ENCODE results near the gene ANKFN1. TPM values are rescaled to one million over a fixed set of nuclear protein-coding genes. Genes with fewer than 3 reads are reported as not detected.

Gene ANKFN1
- polyA plus RNA-seq, 2 donors: 0.08 to 0.09 TPM

DNA sequence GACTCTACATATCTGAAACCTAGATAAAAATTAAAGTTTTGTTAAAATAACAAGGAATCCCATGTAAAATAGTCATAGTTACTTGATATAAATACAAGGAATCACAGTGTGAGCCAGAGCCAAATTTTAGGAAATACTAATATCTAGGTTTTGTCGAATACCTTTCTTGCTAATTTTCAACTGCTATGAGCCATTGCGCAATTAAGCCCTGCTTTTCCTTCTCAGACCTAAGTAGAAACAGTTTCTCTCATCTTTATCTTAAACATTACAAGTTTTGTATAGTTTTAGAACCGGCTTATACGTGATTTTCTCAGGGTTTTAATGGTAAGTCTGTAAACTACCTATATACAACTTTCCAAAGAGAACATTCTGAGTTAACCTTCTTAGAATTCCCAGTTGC is 282.9 kb downstream of the ANKFN1 start:
- no peaks in the 10 kb centered on the region for H3K9me3 ChIP-seq (ENCODE audit: control insufficient read depth in 2 of 2, insufficient read depth in 1 of 2, low read depth in 1 of 2, low read length in 1 of 2)
- H3K4me3 ChIP-seq (ENCODE audit: low read depth in 1 of 2, low read length in 2 of 2): no peak overlapping the region
- no peak overlapping the region for H3K27ac ChIP-seq (ENCODE audit: low read depth in 2 of 2, low read length in 1 of 2)
- H3K36me3 ChIP-seq (ENCODE audit: control insufficient read depth in 2 of 2, insufficient read depth in 2 of 2, low read length in 1 of 2): no peaks in the 10 kb centered on the region
- no peaks in the 10 kb centered on the region for H3K27me3 ChIP-seq (ENCODE audit: control insufficient read depth in 1 of 2, insufficient read depth in 2 of 2, low read length in 2 of 2)
- no peaks in the 10 kb centered on the region for H3K4me1 ChIP-seq (ENCODE audit: control insufficient read depth in 2 of 2, insufficient read depth in 2 of 2, low read length in 1 of 2)
- 92 to 95% methylated on average over 4 of the region's 4 CpGs for WGBS, 2 donors

DNA sequence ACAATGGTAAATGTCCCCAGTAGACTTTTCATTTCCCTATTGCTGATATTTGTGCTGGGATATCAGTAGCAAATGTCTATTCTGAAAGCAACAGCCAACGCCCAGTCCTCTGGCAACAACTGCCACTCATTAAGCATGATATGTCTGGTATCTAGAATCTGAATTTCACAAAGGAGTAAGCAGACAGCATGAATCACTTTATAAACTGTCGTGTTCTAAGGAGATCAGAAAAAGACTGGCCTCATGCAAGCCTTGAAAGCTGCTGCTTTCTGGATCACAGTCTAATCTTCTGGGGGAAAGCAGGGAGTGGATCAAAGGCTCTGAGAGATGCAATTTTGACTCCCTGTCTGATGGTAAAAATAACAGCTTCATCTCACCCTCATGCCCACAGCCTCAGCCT is 287.1 kb downstream of the ANKFN1 start:
- no peaks in the 10 kb centered on the region for H3K4me1 ChIP-seq (ENCODE audit: control insufficient read depth in 2 of 2, insufficient read depth in 2 of 2, low read length in 1 of 2)
- WGBS, 2 donors: 18 to 34% methylated on average over 2 of the region's 2 CpGs
- H3K27ac ChIP-seq (ENCODE audit: low read depth in 2 of 2, low read length in 1 of 2): no peak overlapping the region
- no peak overlapping the region for H3K4me3 ChIP-seq (ENCODE audit: low read depth in 1 of 2, low read length in 2 of 2)
- H3K36me3 ChIP-seq (ENCODE audit: control insufficient read depth in 2 of 2, insufficient read depth in 2 of 2, low read length in 1 of 2): no peaks in the 10 kb centered on the region
- H3K27me3 ChIP-seq (ENCODE audit: control insufficient read depth in 1 of 2, insufficient read depth in 2 of 2, low read length in 2 of 2): no peaks in the 10 kb centered on the region
- no peaks in the 10 kb centered on the region for H3K9me3 ChIP-seq (ENCODE audit: control insufficient read depth in 2 of 2, insufficient read depth in 1 of 2, low read depth in 1 of 2, low read length in 1 of 2)

DNA sequence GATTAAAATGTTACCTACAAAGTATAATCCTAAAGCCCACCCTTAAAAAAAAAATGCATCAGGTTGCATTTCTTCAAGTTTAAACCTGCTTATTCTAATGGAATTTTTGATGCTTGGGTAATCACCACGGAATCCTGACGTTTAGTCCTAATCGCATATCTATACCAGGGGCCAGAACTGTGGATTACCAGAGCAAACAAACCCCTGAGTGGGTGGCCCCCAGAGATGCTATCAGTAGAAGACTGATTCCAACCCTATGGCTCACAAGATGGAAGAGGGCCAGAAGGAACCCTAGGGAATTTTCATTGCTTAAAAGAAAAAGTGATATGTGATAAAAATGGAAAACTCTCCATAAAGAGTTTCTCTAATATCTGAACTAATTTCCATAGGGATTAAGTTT is 288.0 kb downstream of the ANKFN1 start:
- no peak overlapping the region for H3K4me3 ChIP-seq (ENCODE audit: low read depth in 1 of 2, low read length in 2 of 2)
- no peaks in the 10 kb centered on the region for H3K4me1 ChIP-seq (ENCODE audit: control insufficient read depth in 2 of 2, insufficient read depth in 2 of 2, low read length in 1 of 2)
- no peaks in the 10 kb centered on the region for H3K27me3 ChIP-seq (ENCODE audit: control insufficient read depth in 1 of 2, insufficient read depth in 2 of 2, low read length in 2 of 2)
- H3K9me3 ChIP-seq (ENCODE audit: control insufficient read depth in 2 of 2, insufficient read depth in 1 of 2, low read depth in 1 of 2, low read length in 1 of 2): no peaks in the 10 kb centered on the region
- H3K36me3 ChIP-seq (ENCODE audit: control insufficient read depth in 2 of 2, insufficient read depth in 2 of 2, low read length in 1 of 2): no peaks in the 10 kb centered on the region
- H3K27ac ChIP-seq (ENCODE audit: low read depth in 2 of 2, low read length in 1 of 2): no peak overlapping the region
- WGBS, 2 donors: 30 to 31% methylated on average over 3 of the region's 3 CpGs

DNA sequence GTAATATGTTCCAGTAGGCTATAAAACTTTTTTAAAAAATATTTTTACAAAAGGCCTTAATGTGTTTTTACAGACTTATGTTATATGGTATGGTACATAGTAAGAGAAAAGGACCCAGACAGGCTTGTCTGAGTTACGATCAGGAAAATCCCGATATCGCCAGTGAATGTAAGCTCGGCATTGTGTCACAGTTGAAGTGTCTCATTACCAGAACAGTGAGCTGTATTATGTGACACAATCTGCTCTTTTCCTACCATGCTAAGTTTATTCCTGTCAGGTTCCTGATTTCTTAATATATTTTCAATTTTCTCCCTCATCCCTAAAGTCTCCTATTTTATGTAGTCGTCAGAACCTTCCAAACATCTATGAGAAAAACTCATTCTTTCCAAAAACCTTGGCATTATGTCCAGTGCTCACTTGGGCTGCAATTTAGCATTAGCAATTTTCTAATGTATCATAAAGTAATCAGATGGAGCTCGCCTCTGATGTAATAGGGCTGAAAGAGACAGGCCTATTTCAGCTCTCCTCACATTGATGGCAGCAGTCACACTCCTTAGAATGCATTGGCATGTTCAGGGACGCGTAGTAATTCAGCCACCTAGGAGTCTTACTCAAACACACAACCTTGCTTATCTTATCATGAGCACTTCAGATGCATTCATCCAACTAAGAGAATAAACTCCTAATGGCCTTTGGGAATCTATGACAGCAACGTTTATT is 292.6 kb downstream of the ANKFN1 start:
- Histone ChIP-seq H3K4me3 (ENCODE audit: low read depth in 1 of 2, low read length in 2 of 2) (no peak overlapping the region), H3K9me3 (ENCODE audit: control insufficient read depth in 2 of 2, insufficient read depth in 1 of 2, low read depth in 1 of 2, low read length in 1 of 2) (no peaks in the 10 kb centered on the region), H3K27ac (ENCODE audit: low read depth in 2 of 2, low read length in 1 of 2) (no peak overlapping the region), H3K36me3 (ENCODE audit: control insufficient read depth in 2 of 2, insufficient read depth in 2 of 2, low read length in 1 of 2) (no peaks in the 10 kb centered on the region), H3K27me3 (ENCODE audit: control insufficient read depth in 1 of 2, insufficient read depth in 2 of 2, low read length in 2 of 2) (no peaks in the 10 kb centered on the region), H3K4me1 (ENCODE audit: control insufficient read depth in 2 of 2, insufficient read depth in 2 of 2, low read length in 1 of 2) (no peaks in the 10 kb centered on the region)
- WGBS, 2 donors: 82% methylated on average over 9 of the region's 9 CpGs

DNA sequence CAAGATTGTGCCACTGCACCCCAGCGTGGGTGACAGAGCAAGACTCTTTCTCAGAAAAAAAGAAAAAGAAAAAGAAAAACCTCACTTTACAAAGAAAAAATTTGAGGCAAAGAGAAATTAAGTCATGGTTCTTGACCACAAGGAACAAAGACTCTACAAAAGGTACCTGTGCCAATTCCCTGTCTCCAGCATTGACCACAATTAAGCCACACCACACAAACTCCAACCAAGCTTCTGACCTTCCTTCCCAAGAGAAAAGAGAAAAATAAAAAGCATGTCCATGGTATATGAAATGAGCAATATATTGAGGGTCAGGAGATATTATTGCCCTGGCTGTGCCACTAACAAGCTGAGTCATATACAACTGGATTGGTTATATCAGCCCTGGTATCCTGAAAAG is 293.9 kb downstream of the ANKFN1 start:
- H3K27ac ChIP-seq (ENCODE audit: low read depth in 2 of 2, low read length in 1 of 2): no peak overlapping the region
- H3K4me3 ChIP-seq (ENCODE audit: low read depth in 1 of 2, low read length in 2 of 2): no peak overlapping the region
- WGBS, 2 donors: 86 to 92% methylated on average over 1 of the region's 1 CpG
- no peaks in the 10 kb centered on the region for H3K9me3 ChIP-seq (ENCODE audit: control insufficient read depth in 2 of 2, insufficient read depth in 1 of 2, low read depth in 1 of 2, low read length in 1 of 2)
- H3K27me3 ChIP-seq (ENCODE audit: control insufficient read depth in 1 of 2, insufficient read depth in 2 of 2, low read length in 2 of 2): no peaks in the 10 kb centered on the region
- no peaks in the 10 kb centered on the region for H3K4me1 ChIP-seq (ENCODE audit: control insufficient read depth in 2 of 2, insufficient read depth in 2 of 2, low read length in 1 of 2)
- no peaks in the 10 kb centered on the region for H3K36me3 ChIP-seq (ENCODE audit: control insufficient read depth in 2 of 2, insufficient read depth in 2 of 2, low read length in 1 of 2)

DNA sequence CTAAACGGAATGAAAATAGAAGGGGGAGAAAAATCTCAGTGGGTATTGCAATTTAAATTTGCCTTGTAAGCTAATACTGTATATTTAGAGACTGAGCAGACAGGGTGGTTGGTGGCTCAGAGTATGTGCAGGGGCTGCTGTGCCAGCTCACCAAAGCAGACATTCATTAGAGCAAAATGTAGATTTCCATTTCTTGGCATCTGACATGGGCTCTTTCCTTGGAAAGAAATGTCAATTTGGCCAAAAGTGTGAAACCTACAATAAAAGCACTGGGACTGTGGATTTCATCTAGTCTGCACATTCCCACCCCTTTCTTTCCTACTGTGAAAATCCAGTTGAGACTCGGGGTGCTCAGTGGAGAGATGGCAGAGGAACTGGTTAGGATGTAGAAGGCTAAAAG is 295.1 kb downstream of the ANKFN1 start:
- H3K27me3 ChIP-seq (ENCODE audit: control insufficient read depth in 1 of 2, insufficient read depth in 2 of 2, low read length in 2 of 2): no peaks in the 10 kb centered on the region
- H3K4me3 ChIP-seq (ENCODE audit: low read depth in 1 of 2, low read length in 2 of 2): no peak overlapping the region
- H3K27ac ChIP-seq (ENCODE audit: low read depth in 2 of 2, low read length in 1 of 2): no peak overlapping the region
- 77 to 83% methylated on average over 2 of the region's 2 CpGs for WGBS, 2 donors
- H3K4me1 ChIP-seq (ENCODE audit: control insufficient read depth in 2 of 2, insufficient read depth in 2 of 2, low read length in 1 of 2): no peaks in the 10 kb centered on the region
- H3K9me3 ChIP-seq (ENCODE audit: control insufficient read depth in 2 of 2, insufficient read depth in 1 of 2, low read depth in 1 of 2, low read length in 1 of 2): no peaks in the 10 kb centered on the region
- no peaks in the 10 kb centered on the region for H3K36me3 ChIP-seq (ENCODE audit: control insufficient read depth in 2 of 2, insufficient read depth in 2 of 2, low read length in 1 of 2)

DNA sequence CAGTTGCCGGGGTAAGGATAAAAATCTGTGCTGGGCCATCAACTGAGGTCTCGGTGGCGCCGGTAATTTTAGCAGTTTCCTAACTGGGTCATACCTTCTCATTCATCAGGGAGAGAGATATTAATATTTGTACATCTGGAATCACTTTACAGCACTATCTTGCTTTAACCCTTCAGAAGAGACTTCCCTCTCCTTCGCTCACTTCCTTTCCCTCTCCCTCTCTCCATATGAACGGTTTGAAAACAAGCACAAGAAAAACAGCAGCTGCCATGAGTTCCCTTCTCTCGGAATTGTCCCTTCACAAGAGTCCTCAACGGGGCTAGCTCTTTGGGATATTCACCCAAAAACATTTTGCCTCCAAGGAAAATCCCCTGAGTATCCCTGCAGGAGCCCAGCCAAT is 295.9 kb downstream of the ANKFN1 start:
- Histone ChIP-seq H3K36me3 (ENCODE audit: control insufficient read depth in 2 of 2, insufficient read depth in 2 of 2, low read length in 1 of 2) (no peaks in the 10 kb centered on the region), H3K27ac (ENCODE audit: low read depth in 2 of 2, low read length in 1 of 2) (no peak overlapping the region), H3K4me3 (ENCODE audit: low read depth in 1 of 2, low read length in 2 of 2) (no peak overlapping the region), H3K4me1 (ENCODE audit: control insufficient read depth in 2 of 2, insufficient read depth in 2 of 2, low read length in 1 of 2) (no peaks in the 10 kb centered on the region), H3K9me3 (ENCODE audit: control insufficient read depth in 2 of 2, insufficient read depth in 1 of 2, low read depth in 1 of 2, low read length in 1 of 2) (no peaks in the 10 kb centered on the region), H3K27me3 (ENCODE audit: control insufficient read depth in 1 of 2, insufficient read depth in 2 of 2, low read length in 2 of 2) (no peaks in the 10 kb centered on the region)
- WGBS, 2 donors: 75 to 78% methylated on average over 8 of the region's 8 CpGs

DNA sequence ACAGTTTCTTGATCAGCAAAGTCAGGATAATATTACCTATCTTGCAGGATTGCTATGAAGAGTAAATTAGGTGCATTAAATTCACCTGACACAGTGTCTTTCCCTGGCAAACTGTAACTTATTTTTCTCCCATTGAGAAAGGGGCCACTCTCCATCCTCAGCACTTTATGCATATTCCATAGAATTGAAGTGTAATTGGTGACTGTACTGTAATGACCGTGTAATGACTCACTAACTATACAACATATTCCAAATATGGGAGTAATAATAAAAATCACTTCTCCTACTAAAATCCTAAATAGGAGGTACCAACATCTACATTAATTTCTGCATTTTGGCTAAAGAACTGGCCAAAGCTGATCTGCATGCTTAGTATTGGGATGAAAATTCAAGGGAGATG is 298.4 kb downstream of the ANKFN1 start:
- Histone ChIP-seq H3K4me3 (ENCODE audit: low read depth in 1 of 2, low read length in 2 of 2) (no peak overlapping the region), H3K27me3 (ENCODE audit: control insufficient read depth in 1 of 2, insufficient read depth in 2 of 2, low read length in 2 of 2) (no peaks in the 10 kb centered on the region), H3K27ac (ENCODE audit: low read depth in 2 of 2, low read length in 1 of 2) (no peak overlapping the region), H3K9me3 (ENCODE audit: control insufficient read depth in 2 of 2, insufficient read depth in 1 of 2, low read depth in 1 of 2, low read length in 1 of 2) (no peaks in the 10 kb centered on the region), H3K4me1 (ENCODE audit: control insufficient read depth in 2 of 2, insufficient read depth in 2 of 2, low read length in 1 of 2) (no peaks in the 10 kb centered on the region), H3K36me3 (ENCODE audit: control insufficient read depth in 2 of 2, insufficient read depth in 2 of 2, low read length in 1 of 2) (no peaks in the 10 kb centered on the region)
- 58 to 72% methylated on average over 1 of the region's 1 CpG for WGBS, 2 donors

DNA sequence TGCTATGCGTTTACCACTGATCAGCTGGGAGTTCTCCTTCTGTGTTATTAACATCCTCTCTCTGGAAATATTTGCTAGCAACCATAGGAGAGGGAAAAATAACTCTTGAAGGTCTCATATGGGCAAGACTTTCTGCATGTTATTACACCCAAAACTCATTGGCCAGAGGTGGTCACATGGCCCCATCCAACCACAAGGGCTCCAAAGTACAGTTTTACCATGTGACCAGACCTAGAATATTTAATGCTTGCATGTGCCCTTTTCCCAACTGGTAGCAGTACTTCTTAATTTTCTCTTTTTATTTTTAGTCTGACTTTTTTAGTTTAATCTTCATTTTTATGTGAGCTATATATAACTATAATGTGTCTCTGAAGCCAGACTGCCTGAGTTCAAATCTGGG is 299.2 kb downstream of the ANKFN1 start:
- no peaks in the 10 kb centered on the region for H3K9me3 ChIP-seq (ENCODE audit: control insufficient read depth in 2 of 2, insufficient read depth in 1 of 2, low read depth in 1 of 2, low read length in 1 of 2)
- H3K36me3 ChIP-seq (ENCODE audit: control insufficient read depth in 2 of 2, insufficient read depth in 2 of 2, low read length in 1 of 2): no peaks in the 10 kb centered on the region
- WGBS, 2 donors: 84 to 88% methylated on average over 1 of the region's 1 CpG

DNA sequence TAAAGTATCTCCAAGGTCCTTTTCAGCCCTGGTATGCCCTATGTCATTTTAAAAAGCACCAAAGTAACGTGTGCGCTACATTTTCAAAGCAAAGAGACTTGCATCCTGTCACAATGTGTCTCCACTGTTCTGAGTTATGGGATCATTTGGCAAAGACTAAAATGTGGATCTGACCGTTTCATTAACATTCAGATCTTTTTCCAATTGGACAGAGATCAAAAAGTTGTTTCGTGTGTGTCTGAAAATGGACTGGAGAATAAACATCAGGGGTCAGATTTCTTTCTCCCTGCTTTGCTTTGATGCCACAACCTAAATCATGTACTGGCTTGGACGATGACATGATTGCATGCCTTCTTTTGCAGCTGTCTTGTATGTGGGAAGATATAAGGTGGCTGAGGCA is 304.2 kb downstream of the ANKFN1 start:
- Histone ChIP-seq H3K4me3 (ENCODE audit: low read depth in 1 of 2, low read length in 2 of 2) (no peak overlapping the region), H3K27ac (ENCODE audit: low read depth in 2 of 2, low read length in 1 of 2) (no peak overlapping the region), H3K9me3 (ENCODE audit: control insufficient read depth in 2 of 2, insufficient read depth in 1 of 2, low read depth in 1 of 2, low read length in 1 of 2) (no peaks in the 10 kb centered on the region), H3K36me3 (ENCODE audit: control insufficient read depth in 2 of 2, insufficient read depth in 2 of 2, low read length in 1 of 2) (no peaks in the 10 kb centered on the region), H3K27me3 (ENCODE audit: control insufficient read depth in 1 of 2, insufficient read depth in 2 of 2, low read length in 2 of 2) (no peaks in the 10 kb centered on the region), H3K4me1 (ENCODE audit: control insufficient read depth in 2 of 2, insufficient read depth in 2 of 2, low read length in 1 of 2) (no peaks in the 10 kb centered on the region)
- WGBS, 2 donors: 47 to 55% methylated on average over 5 of the region's 5 CpGs

More for the DNA sequence above, 299.2 kb downstream of the ANKFN1 start:
- no peaks in the 10 kb centered on the region for H3K27me3 ChIP-seq (ENCODE audit: control insufficient read depth in 1 of 2, insufficient read depth in 2 of 2, low read length in 2 of 2)
- no peak overlapping the region for H3K4me3 ChIP-seq (ENCODE audit: low read depth in 1 of 2, low read length in 2 of 2)
- no peak overlapping the region for H3K27ac ChIP-seq (ENCODE audit: low read depth in 2 of 2, low read length in 1 of 2)
- H3K4me1 ChIP-seq (ENCODE audit: control insufficient read depth in 2 of 2, insufficient read depth in 2 of 2, low read length in 1 of 2): no peaks in the 10 kb centered on the region
